Mucosa of rectum (tissue), 2 donors: ENCODE measurements around the gene NT5M.

ENCODE experiments used
- H3K27ac ChIP-seq, 2 donors: one replicate each; pipeline ENCODE4 v1.7.0; 2013; ENCODE audit warnings: inconsistent platforms in 2 of 2, low read depth in 2 of 2, low read length in 2 of 2
- H3K27me3 ChIP-seq, 2 donors: one replicate each; pipeline ENCODE4 v1.7.0; 2013; ENCODE audit warnings: low read length in 2 of 2; ENCODE audit not compliant: control insufficient read depth in 2 of 2, insufficient read depth in 2 of 2
- H3K36me3 ChIP-seq, 2 donors: one replicate each; pipeline ENCODE4 v1.7.0; 2013; ENCODE audit warnings: low read length in 2 of 2; ENCODE audit not compliant: control insufficient read depth in 2 of 2, insufficient read depth in 2 of 2
- H3K4me1 ChIP-seq, 2 donors: one replicate each; pipeline ENCODE4 v1.7.0; 2013; ENCODE audit warnings: low read length in 2 of 2, mild to moderate bottlenecking in 1 of 2; ENCODE audit not compliant: control insufficient read depth in 2 of 2, insufficient read depth in 2 of 2
- H3K4me3 ChIP-seq, 2 donors: one replicate each; pipeline ENCODE4 v1.7.0; 2013; ENCODE audit warnings: low read length in 2 of 2
- H3K9ac ChIP-seq, 2 donors: one replicate each; pipeline ENCODE4 v1.7.0; 2013; ENCODE audit warnings: low read length in 2 of 2, low read depth in 1 of 2, mild to moderate bottlenecking in 1 of 2
- H3K9me3 ChIP-seq, 2 donors: one replicate each; pipeline ENCODE4 v1.7.0; 2013; ENCODE audit warnings: low read length in 2 of 2; ENCODE audit not compliant: control insufficient read depth in 2 of 2
- donor health status: healthy.
- donor health status: Normal muscosa, but diverticular disease.

Gene NT5M

GRCh38 chr17:17320911-17321220 is 17.7 kb downstream of the NT5M start:
- no peaks in the 10 kb centered on the region for H3K4me1 ChIP-seq
- H3K27ac ChIP-seq = no peak overlapping the region
- no peaks in the 10 kb centered on the region for H3K9me3 ChIP-seq
- H3K27me3 ChIP-seq = no peaks in the 10 kb centered on the region
- H3K36me3 ChIP-seq = no peaks in the 10 kb centered on the region
- H3K9ac ChIP-seq = no peak overlapping the region
- no peak overlapping the region for H3K4me3 ChIP-seq

GRCh38 chr17:17321356-17322025 is 18.3 kb downstream of the NT5M start:
- Histone ChIP-seq H3K4me3 (no peak overlapping the region), H3K27me3 (no peaks in the 10 kb centered on the region), H3K36me3 (no peaks in the 10 kb centered on the region), H3K27ac (no peak overlapping the region), H3K4me1 (no peaks in the 10 kb centered on the region), H3K9ac (no peak overlapping the region), H3K9me3 (no peaks in the 10 kb centered on the region)

- Histone ChIP-seq H3K9ac (no peak overlapping the region), H3K9me3 (no peaks in the 10 kb centered on the region), H3K4me1 (no peaks in the 10 kb centered on the region), H3K27me3 (no peaks in the 10 kb centered on the region), H3K4me3 (no peak overlapping the region), H3K36me3 (no peaks in the 10 kb centered on the region), H3K27ac (no peak overlapping the region)
Measured at GRCh38 chr17:17322516-17323510, 19.6 kb downstream of the NT5M start.

- Histone ChIP-seq H3K36me3 (no peaks in the 10 kb centered on the region), H3K27ac (no peak overlapping the region), H3K4me1 (no peaks in the 10 kb centered on the region), H3K9me3 (no peaks in the 10 kb centered on the region), H3K9ac (no peak overlapping the region), H3K27me3 (no peaks in the 10 kb centered on the region), H3K4me3 (no peak overlapping the region)
Measured at GRCh38 chr17:17324616-17325015, 21.4 kb downstream of the NT5M start.

DNA sequence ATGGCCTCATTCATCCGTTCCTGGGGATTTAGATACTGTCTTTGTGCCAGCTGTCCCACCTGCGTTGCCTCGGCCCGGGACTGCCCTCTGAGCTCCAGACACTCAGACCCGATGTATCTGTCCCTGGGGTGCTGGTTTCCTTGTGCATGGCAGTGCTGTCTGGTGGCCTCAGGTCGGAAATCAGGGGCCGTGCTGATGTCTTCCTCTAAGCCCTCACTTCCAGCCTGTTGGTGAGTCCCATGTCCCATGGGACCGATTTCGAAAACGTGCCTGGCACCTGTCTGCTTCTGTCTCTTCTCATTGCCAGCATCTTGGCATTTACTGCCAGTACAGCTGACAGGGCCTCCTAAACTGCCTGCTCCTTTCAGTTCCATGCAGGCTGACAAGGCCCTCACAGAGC is 22.1 kb downstream of the NT5M start:
- Histone ChIP-seq H3K36me3 (no peaks in the 10 kb centered on the region), H3K4me3 (no peak overlapping the region), H3K9me3 (no peaks in the 10 kb centered on the region), H3K9ac (no peak overlapping the region), H3K27ac (no peak overlapping the region), H3K27me3 (no peaks in the 10 kb centered on the region), H3K4me1 (no peaks in the 10 kb centered on the region)

GRCh38 chr17:17325816-17326215 is 22.6 kb downstream of the NT5M start:
- Histone ChIP-seq H3K27me3 (no peaks in the 10 kb centered on the region), H3K9me3 (no peaks in the 10 kb centered on the region), H3K27ac (no peak overlapping the region), H3K9ac (no peak overlapping the region), H3K36me3 (no peaks in the 10 kb centered on the region), H3K4me1 (no peaks in the 10 kb centered on the region), H3K4me3 (no peak overlapping the region)

DNA sequence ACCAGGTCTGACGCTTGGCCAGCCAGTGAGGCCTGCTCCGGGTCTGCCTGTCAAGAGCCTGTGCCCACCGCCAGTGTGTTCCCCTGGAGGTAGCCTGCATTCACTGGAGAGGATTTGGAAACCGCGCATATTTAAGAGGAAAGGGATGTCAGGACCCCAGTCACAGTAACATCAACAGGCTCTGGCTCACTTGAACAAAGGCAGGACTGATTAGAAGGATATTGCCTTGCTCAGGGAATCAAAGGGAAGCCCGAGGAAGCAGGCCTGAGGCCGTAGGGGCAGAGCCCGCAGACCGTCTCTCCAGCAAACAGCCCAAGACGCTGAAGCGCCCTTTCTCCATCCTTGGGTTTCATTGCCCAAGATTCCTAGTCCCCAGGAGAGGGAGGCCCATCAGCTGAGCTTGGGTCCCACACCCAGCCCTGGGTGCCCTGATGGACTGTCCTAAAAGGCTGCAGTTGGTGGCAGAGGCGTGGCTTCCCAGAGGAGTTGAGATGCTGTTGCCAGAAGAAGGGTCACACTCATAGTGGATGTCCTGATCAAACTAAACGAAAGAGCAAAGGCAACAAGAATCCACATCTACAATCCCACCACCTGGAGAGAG is 23.2 kb downstream of the NT5M start:
- Histone ChIP-seq H3K4me3 (no peak overlapping the region), H3K36me3 (no peaks in the 10 kb centered on the region), H3K9ac (no peak overlapping the region), H3K27ac (no peak overlapping the region), H3K9me3 (no peaks in the 10 kb centered on the region), H3K27me3 (no peaks in the 10 kb centered on the region), H3K4me1 (no peaks in the 10 kb centered on the region)

DNA sequence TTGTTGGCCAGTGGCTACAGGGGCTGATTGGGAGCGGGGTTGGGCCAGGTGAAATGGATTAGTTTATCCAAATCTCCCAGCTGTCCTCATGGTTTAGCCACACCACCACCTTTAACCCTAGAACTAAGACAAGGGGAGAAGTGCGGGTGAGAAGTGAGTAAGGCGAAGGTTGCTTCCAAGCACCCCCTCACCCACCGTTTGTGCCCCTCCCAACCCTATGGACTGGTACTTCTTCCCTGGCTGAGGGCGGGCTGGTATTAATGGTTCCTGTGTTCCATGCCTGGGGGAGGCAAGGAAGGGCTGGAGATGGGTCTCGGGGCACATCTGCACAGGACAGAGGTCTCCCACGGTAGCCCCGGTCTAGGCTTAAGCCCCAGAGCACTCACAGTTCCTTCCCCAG is 25.1 kb downstream of the NT5M start:
- no peaks in the 10 kb centered on the region for H3K27me3 ChIP-seq
- H3K4me3 ChIP-seq = no peak overlapping the region
- no peaks in the 10 kb centered on the region for H3K4me1 ChIP-seq
- H3K36me3 ChIP-seq = no peaks in the 10 kb centered on the region
- no peak overlapping the region for H3K9ac ChIP-seq
- no peaks in the 10 kb centered on the region for H3K9me3 ChIP-seq
- H3K27ac ChIP-seq = no peak overlapping the region

GRCh38 chr17:17341452-17341851 is 38.3 kb downstream of the NT5M start:
- no peaks in the 10 kb centered on the region for H3K36me3 ChIP-seq
- H3K9ac ChIP-seq = no peak overlapping the region
- H3K4me3 ChIP-seq = no peak overlapping the region
- H3K4me1 ChIP-seq = no peaks in the 10 kb centered on the region
- H3K27me3 ChIP-seq = no peaks in the 10 kb centered on the region
- H3K9me3 ChIP-seq = no peaks in the 10 kb centered on the region
- H3K27ac ChIP-seq = no peak overlapping the region

GRCh38 chr17:17342242-17342945 is 39.2 kb downstream of the NT5M start:
- no peak overlapping the region for H3K27ac ChIP-seq
- no peaks in the 10 kb centered on the region for H3K9me3 ChIP-seq
- H3K4me3 ChIP-seq = no peak overlapping the region
- no peak overlapping the region for H3K9ac ChIP-seq
- H3K36me3 ChIP-seq = no peaks in the 10 kb centered on the region
- no peaks in the 10 kb centered on the region for H3K27me3 ChIP-seq
- no peaks in the 10 kb centered on the region for H3K4me1 ChIP-seq
